ENCODE measurements around the gene ALDH1A2. TPM values are rescaled to one million over a fixed set of nuclear protein-coding genes. Genes with fewer than 3 reads are reported as not detected.
A peak's percentile ranks its signal among the peaks of the same experiment; 100 is the strongest.

Gene ALDH1A2
- total RNA-seq, 1 experiment from 2014 or later: 0.22 TPM

- Histone ChIP-seq H3F3A (ENCODE audit: low read length, unreplicated experiment) (no peaks in the 10 kb centered on the region), H3K79me2 (ENCODE audit: low read length) (no peaks in the 10 kb centered on the region), H3K9me2 (replicated peaks; ENCODE audit: low read length) (no peaks in the 10 kb centered on the region), H3K9me3 (ENCODE audit: low read length) (no peaks in the 10 kb centered on the region), H3K27ac (ENCODE audit: low read length) (no peak overlapping the region), H4K20me1 (ENCODE audit: low read length) (no peaks in the 10 kb centered on the region), H3K4me1 (ENCODE audit: insufficient read depth, low read length) (no peaks in the 10 kb centered on the region), H3K4me3 (ENCODE audit: low read length) (no peak overlapping the region), H3K27me3 (ENCODE audit: low read length) (no peaks in the 10 kb centered on the region), H2AFZ (ENCODE audit: low read length) (no peak overlapping the region), H3K9ac (ENCODE audit: low read length) (no peak overlapping the region), H3K36me3 (ENCODE audit: low read depth, low read length) (no peaks in the 10 kb centered on the region), H3K4me2 (ENCODE audit: low read length) (no peak overlapping the region)
- intact Hi-C loops (cut with micrococcal nuclease): loop anchor here (2.0 kb wide), 1 partner anchor 66 kb away; no protein-coding TSS in a partner anchor
- POLR2A ChIA-PET (ENCODE audit: unreplicated experiment): no interaction called here
- no TSS peak for BruUV-seq (replicated peaks)
- CTCF ChIA-PET: interaction anchor here (1.5 to 1.8 kb wide), 2 partner anchors 94 to 98 kb away, joined by 4 to 6 read pairs; no protein-coding TSS in a partner anchor
- DNase-seq: no peak
- no peak for ATAC-seq
- TF ChIP-seq EZH2phosphoT487 (IDR thresholded peaks at IDR 0.05; ENCODE audit: borderline replicate concordance, low read length) (no peak), CTCF (conservative IDR thresholded peaks at IDR 0.05; ENCODE audit: low read depth, low read length) (no peak), EZH2 (IDR thresholded peaks at IDR 0.05; ENCODE audit: low read length, unreplicated experiment) (no peak)
Observed at GRCh38 chr15:57972864-57973263, 92.6 kb downstream of the ALDH1A2 start.

- ATAC-seq: no peak
- BruUV-seq (replicated peaks): no TSS peak
- no peaks in the 10 kb centered on the region for H3K4me1 ChIP-seq (ENCODE audit: insufficient read depth, low read length)
- no peaks in the 10 kb centered on the region for H3K9me2 ChIP-seq (replicated peaks; ENCODE audit: low read length)
- no peaks in the 10 kb centered on the region for H4K20me1 ChIP-seq (ENCODE audit: low read length)
- H3K9ac ChIP-seq (ENCODE audit: low read length): no peak overlapping the region
- intact Hi-C loops (cut with micrococcal nuclease): loop anchor here (1.0 to 10.0 kb wide), 4 partner anchors 96 to 215 kb away; no protein-coding TSS in a partner anchor
- H3K27me3 ChIP-seq (ENCODE audit: low read length): no peaks in the 10 kb centered on the region
- no peaks in the 10 kb centered on the region for H3K9me3 ChIP-seq (ENCODE audit: low read length)
- H2AFZ ChIP-seq (ENCODE audit: low read length): no peak overlapping the region
- no peak overlapping the region for H3K27ac ChIP-seq (ENCODE audit: low read length)
- H3K36me3 ChIP-seq (ENCODE audit: low read depth, low read length): no peaks in the 10 kb centered on the region
- no peak overlapping the region for H3K4me3 ChIP-seq (ENCODE audit: low read length)
- DNase-seq: no peak
- TF ChIP-seq EZH2 (IDR thresholded peaks at IDR 0.05; ENCODE audit: low read length, unreplicated experiment) (no peak), CTCF (conservative IDR thresholded peaks at IDR 0.05; ENCODE audit: low read depth, low read length) (no peak), EZH2phosphoT487 (IDR thresholded peaks at IDR 0.05; ENCODE audit: borderline replicate concordance, low read length) (no peak)
- no peaks in the 10 kb centered on the region for H3K79me2 ChIP-seq (ENCODE audit: low read length)
- ChIA-PET POLR2A (ENCODE audit: unreplicated experiment) (interaction anchor here (0.6 kb wide), 1 partner anchor 220 kb away, joined by 5 read pairs; no protein-coding TSS in a partner anchor), CTCF (interaction anchor here (0.6 to 3.0 kb wide), 7 partner anchors 77 to 869 kb away, joined by 3 to 25 read pairs (median 5); partner anchors contain the start of gene ALDH1A2)
- no peaks in the 10 kb centered on the region for H3F3A ChIP-seq (ENCODE audit: low read length, unreplicated experiment)
- no peak overlapping the region for H3K4me2 ChIP-seq (ENCODE audit: low read length)
Observed at GRCh38 chr15:57969996-57970395, 95.5 kb downstream of the ALDH1A2 start.

- Histone ChIP-seq H4K20me1 (ENCODE audit: low read length) (no peaks in the 10 kb centered on the region), H3K4me2 (ENCODE audit: low read length) (no peak overlapping the region), H3K9me2 (replicated peaks; ENCODE audit: low read length) (no peaks in the 10 kb centered on the region), H3F3A (ENCODE audit: low read length, unreplicated experiment) (no peaks in the 10 kb centered on the region), H3K27me3 (ENCODE audit: low read length) (no peaks in the 10 kb centered on the region), H3K9ac (ENCODE audit: low read length) (no peak overlapping the region), H3K27ac (ENCODE audit: low read length) (no peak overlapping the region), H3K4me3 (ENCODE audit: low read length) (no peak overlapping the region), H2AFZ (ENCODE audit: low read length) (no peak overlapping the region), H3K9me3 (ENCODE audit: low read length) (no peaks in the 10 kb centered on the region), H3K36me3 (ENCODE audit: low read depth, low read length) (no peaks in the 10 kb centered on the region), H3K79me2 (ENCODE audit: low read length) (no peaks in the 10 kb centered on the region), H3K4me1 (ENCODE audit: insufficient read depth, low read length) (no peaks in the 10 kb centered on the region)
- no TSS peak for BruUV-seq (replicated peaks)
- intact Hi-C loops (cut with micrococcal nuclease): loop anchor here (1.0 to 10.0 kb wide), 4 partner anchors 97 to 215 kb away; no protein-coding TSS in a partner anchor
- no peak for TF ChIP-seq EZH2 (IDR thresholded peaks at IDR 0.05; ENCODE audit: low read length, unreplicated experiment)
- peak; percentile 69 for TF ChIP-seq CTCF (conservative IDR thresholded peaks at IDR 0.05; ENCODE audit: low read depth, low read length)
- no peak for TF ChIP-seq EZH2phosphoT487 (IDR thresholded peaks at IDR 0.05; ENCODE audit: borderline replicate concordance, low read length)
- peak; percentile 49 for DNase-seq
- POLR2A ChIA-PET (ENCODE audit: unreplicated experiment): no interaction called here
- CTCF ChIA-PET: interaction anchor here (0.6 to 3.0 kb wide), 7 partner anchors 77 to 870 kb away, joined by 3 to 25 read pairs (median 5); partner anchors contain the start of gene ALDH1A2
- ATAC-seq: peak; percentile 88
Observed at GRCh38 chr15:57969355-57969754, 96.2 kb downstream of the ALDH1A2 start.

Measured in PC-3 (cell line).